ENCODE data around the gene MYLK4. TPM values are rescaled to one million over a fixed set of nuclear protein-coding genes. Genes with fewer than 3 reads are reported as not detected.

Gene MYLK4
- total RNA-seq, 4 donors from 2014 or later = 0.42 to 0.98 (median 0.52) TPM

- 67 to 70% methylated on average over 7 of the region's 7 CpGs for whole genome bisulfite sequencing, 2 donors
Measured at GRCh38 chr6:2706558-2706957, 44.2 kb downstream of the MYLK4 start.

GRCh38 chr6:2705256-2705655 lies 45.5 kb downstream of the MYLK4 start:
- Histone ChIP-seq H3K27me3 (no peaks in the 10 kb centered on the region), H3K9me3 (peaks cover 0 to 4% (median 0%) of the 10 kb centered on the region in 4 donors), H3K27ac (no peak overlapping the region), H3K36me3 (no peaks in the 10 kb centered on the region), H3K4me1 (no peaks in the 10 kb centered on the region), H3K4me3 (no peak overlapping the region)
- WGBS, 2 donors = 69 to 92% methylated on average over 2 of the region's 2 CpGs
- DNase-seq (ENCODE audit: low spot score in 2 of 2) = no peak
- TF ChIP-seq EP300 (IDR thresholded peaks at IDR 0.05) = no peak
- no peak for TF ChIP-seq CTCF (IDR thresholded peaks at IDR 0.05)
- TF ChIP-seq POLR2A (IDR thresholded peaks at IDR 0.05) = no peak

More at GRCh38 chr6:2706558-2706957, 44.2 kb downstream of the MYLK4 start:
- Histone ChIP-seq H3K9me3 (peaks cover 0 to 14% (median 0%) of the 10 kb centered on the region in 4 donors), H3K4me1 (no peaks in the 10 kb centered on the region), H3K4me3 (no peak overlapping the region), H3K27me3 (no peaks in the 10 kb centered on the region), H3K27ac (no peak overlapping the region), H3K36me3 (no peaks in the 10 kb centered on the region)
- no peak for TF ChIP-seq CTCF (IDR thresholded peaks at IDR 0.05)
- TF ChIP-seq EP300 (IDR thresholded peaks at IDR 0.05) = no peak
- TF ChIP-seq POLR2A (IDR thresholded peaks at IDR 0.05) = no peak
- no peak for DNase-seq (ENCODE audit: low spot score in 2 of 2)

GRCh38 chr6:2697291-2697690 lies 53.4 kb downstream of the MYLK4 start:
- DNase-seq (ENCODE audit: low spot score in 2 of 2) = no peak
- H3K27ac ChIP-seq = no peak overlapping the region
- H3K4me3 ChIP-seq = no peak overlapping the region
- H3K9me3 ChIP-seq = no peaks in the 10 kb centered on the region
- 87 to 91% methylated on average over 13 of the region's 13 CpGs for WGBS, 2 donors
- no peak for TF ChIP-seq CTCF (IDR thresholded peaks at IDR 0.05)
- TF ChIP-seq EP300 (IDR thresholded peaks at IDR 0.05) = no peak
- no peak for TF ChIP-seq POLR2A (IDR thresholded peaks at IDR 0.05)
- no peaks in the 10 kb centered on the region for H3K36me3 ChIP-seq
- no peaks in the 10 kb centered on the region for H3K27me3 ChIP-seq
- H3K4me1 ChIP-seq = no peaks in the 10 kb centered on the region

- DNase-seq (ENCODE audit: low spot score in 2 of 2) = no peak
- no peaks in the 10 kb centered on the region for H3K27me3 ChIP-seq
- 42 to 44% methylated on average over 5 of the region's 5 CpGs for WGBS, 2 donors
- no peak for TF ChIP-seq POLR2A (IDR thresholded peaks at IDR 0.05)
- TF ChIP-seq CTCF (IDR thresholded peaks at IDR 0.05) = peak in 2 of 5 experiments; percentile 9 to 26
- no peaks in the 10 kb centered on the region for H3K9me3 ChIP-seq
- H3K27ac ChIP-seq = no peak overlapping the region
- no peaks in the 10 kb centered on the region for H3K36me3 ChIP-seq
- H3K4me3 ChIP-seq = no peak overlapping the region
- no peaks in the 10 kb centered on the region for H3K4me1 ChIP-seq
Measured at GRCh38 chr6:2695454-2696095, 55.1 kb downstream of the MYLK4 start.

- TF ChIP-seq POLR2A (IDR thresholded peaks at IDR 0.05) = no peak
- TF ChIP-seq CTCF (IDR thresholded peaks at IDR 0.05) = no peak
- no peak for TF ChIP-seq EP300 (IDR thresholded peaks at IDR 0.05)
- Histone ChIP-seq H3K9me3 (no peaks in the 10 kb centered on the region), H3K27me3 (no peaks in the 10 kb centered on the region), H3K36me3 (no peaks in the 10 kb centered on the region), H3K4me3 (no peak overlapping the region), H3K27ac (no peak overlapping the region), H3K4me1 (no peaks in the 10 kb centered on the region)
- DNase-seq (ENCODE audit: low spot score in 2 of 2) = no peak
- WGBS, 2 donors = 40 to 50% methylated on average over 1 of the region's 1 CpG
Measured at GRCh38 chr6:2693231-2693630, 57.5 kb downstream of the MYLK4 start.
